Activated CD4-positive, alpha-beta T cell treated with anti-CD3 and anti-CD28 coated beads, Interleukin-2, Interleukin-4, amounts not matched to agents 100 ng/mL and 50 ng/mL, durations not matched to agents 16 hours and 8 hours (primary cell): ENCODE results near the gene MAGI1.
"Not testable (repeated sequence)": the region's sequence is repeated elsewhere in the genome, so short reads cannot be mapped to it uniquely, and the experiment has no call there.

Experiments
- DNase-seq: peaks from one replicate; pipeline ENCODE4 v3.0.0-alpha.2; 2020; ENCODE audit warnings: low spot score

The MAGI1 gene

GRCh38 chr3:65523878-65524277, 514.8 kb downstream of the MAGI1 start:
- no peak for DNase-seq

- no peak for DNase-seq
Measured at GRCh38 chr3:65521032-65521431, 517.7 kb downstream of the MAGI1 start.

- DNase-seq: no peak
Measured at GRCh38 chr3:65516998-65517397, 521.7 kb downstream of the MAGI1 start.

- not testable (repeated sequence) for DNase-seq
Measured at GRCh38 chr3:65514317-65514716, 524.4 kb downstream of the MAGI1 start.

- not testable (repeated sequence) for DNase-seq
Measured at GRCh38 chr3:65509423-65509794, 529.3 kb downstream of the MAGI1 start.

GRCh38 chr3:65508750-65509422, 529.8 kb downstream of the MAGI1 start:
- no peak for DNase-seq

GRCh38 chr3:65507437-65507836, 531.3 kb downstream of the MAGI1 start:
- DNase-seq: no peak

- DNase-seq: no peak
Measured at GRCh38 chr3:65503776-65504175, 534.9 kb downstream of the MAGI1 start.

- no peak for DNase-seq
Measured at GRCh38 chr3:65502526-65502925, 536.2 kb downstream of the MAGI1 start.

GRCh38 chr3:65500398-65501306, 538.1 kb downstream of the MAGI1 start:
- no peak for DNase-seq

- DNase-seq: no peak
Measured at GRCh38 chr3:65497846-65498245, 540.9 kb downstream of the MAGI1 start.

- DNase-seq: no peak
Measured at GRCh38 chr3:65497236-65497635, 541.5 kb downstream of the MAGI1 start.

GRCh38 chr3:65493938-65494337, 544.8 kb downstream of the MAGI1 start:
- DNase-seq: no peak

GRCh38 chr3:65493371-65493882, 545.3 kb downstream of the MAGI1 start:
- no peak for DNase-seq

- DNase-seq: no peak
Measured at GRCh38 chr3:65492249-65492648, 546.5 kb downstream of the MAGI1 start.

- no peak for DNase-seq
Measured at GRCh38 chr3:65490114-65490513, 548.6 kb downstream of the MAGI1 start.

- no peak for DNase-seq
Measured at GRCh38 chr3:65489253-65489652, 549.5 kb downstream of the MAGI1 start.

GRCh38 chr3:65485826-65486469, 552.8 kb downstream of the MAGI1 start:
- no peak for DNase-seq

GRCh38 chr3:65484964-65485363, 553.8 kb downstream of the MAGI1 start:
- no peak for DNase-seq

GRCh38 chr3:65483480-65483879, 555.2 kb downstream of the MAGI1 start:
- no peak for DNase-seq

- DNase-seq: no peak
Measured at GRCh38 chr3:65483011-65483410, 555.7 kb downstream of the MAGI1 start.

GRCh38 chr3:65481085-65481484, 557.6 kb downstream of the MAGI1 start:
- DNase-seq: no peak

- DNase-seq: no peak
Measured at GRCh38 chr3:65479990-65480389, 558.7 kb downstream of the MAGI1 start.
